K562 (cell line): ENCODE data around the gene TMEM184A. TPM values are rescaled to one million over a fixed set of nuclear protein-coding genes. Genes with fewer than 3 reads are reported as not detected.

Source experiments
- CBX2 ChIP-seq: fragments of 200-600 bp; sonication (generic); IDR thresholded peaks from one replicate; pipeline ENCODE4 v1.6.1; 2012; ENCODE audit warnings: mild to moderate bottlenecking, low read length, inconsistent platforms; ENCODE audit not compliant: insufficient read depth, poor library complexity, severe bottlenecking
- CEBPB ChIP-seq: fragments of 450-650 bp; IDR thresholded peaks from 2 replicates; pipeline ENCODE4 v1.6.1; 2016; ENCODE audit warnings: missing genetic modification characterization, missing compliant biosample characterization
- CREM ChIP-seq: IDR thresholded peaks from 2 replicates; pipeline ENCODE4 v1.6.1; 2014; ENCODE audit warnings: antibody characterized with exemption, low read depth
- EP400 ChIP-seq: fragments of 450-650 bp; IDR thresholded peaks from 2 replicates; pipeline ENCODE4 v1.6.1; 2017; ENCODE audit warnings: antibody characterized with exemption, mild to moderate bottlenecking, moderate library complexity
- ERF ChIP-seq: fragments of 450-650 bp; formaldehyde crosslinking; IDR thresholded peaks from 2 replicates; pipeline ENCODE4 v1.4.0; 2020; ENCODE audit warnings: mild to moderate bottlenecking, mixed read lengths
- FUS ChIP-seq: fragments of 200-400 bp; formaldehyde crosslinking; optimal IDR thresholded peaks from 2 replicates; pipeline ENCODE3; 2017; ENCODE audit warnings: low read depth, low read length
- HCFC1 ChIP-seq: IDR thresholded peaks from 2 replicates; pipeline ENCODE4 v1.6.1; 2012; ENCODE audit warnings: low read depth, low read length, improper control_type of control experiment
- HDAC2 ChIP-seq: fragments of 450-650 bp; IDR thresholded peaks from 2 replicates; pipeline ENCODE4 v1.6.1; 2016; ENCODE audit warnings: mild to moderate bottlenecking
- HNRNPLL ChIP-seq: fragments of 200-400 bp; formaldehyde crosslinking; IDR thresholded peaks from 2 replicates; pipeline ENCODE4 v1.6.1; 2017; ENCODE audit warnings: low read length, low read depth, mild to moderate bottlenecking; ENCODE audit not compliant: poor library complexity, severe bottlenecking
- NR3C1 ChIP-seq: sonication (generic); formaldehyde crosslinking; IDR thresholded peaks from 2 replicates; pipeline ENCODE4 v1.8.1; 2022; ENCODE audit warnings: missing genetic modification reagents
- NUFIP1 ChIP-seq: fragments of 450-650 bp; IDR thresholded peaks from 2 replicates; pipeline ENCODE4 v1.6.1; 2018; ENCODE audit not compliant: partially characterized antibody
- POLR2B ChIP-seq: fragments of 450-650 bp; IDR thresholded peaks from 2 replicates; pipeline ENCODE4 v1.6.1; 2018; ENCODE audit warnings: low read depth; ENCODE audit not compliant: partially characterized antibody
- SIN3B ChIP-seq: fragments of 450-650 bp; IDR thresholded peaks from 2 replicates; pipeline ENCODE4 v1.6.1; 2017; ENCODE audit warnings: low read depth, mild to moderate bottlenecking, moderate library complexity
- SMARCC2 ChIP-seq: fragments of 450-650 bp; IDR thresholded peaks from 2 replicates; pipeline ENCODE4 v1.6.1; 2017; ENCODE audit warnings: antibody characterized with exemption, moderate library complexity, mild to moderate bottlenecking, low read depth
- SRSF9 ChIP-seq: fragments of 200-400 bp; formaldehyde crosslinking; IDR thresholded peaks from 2 replicates; pipeline ENCODE4 v1.6.1; 2017; ENCODE audit warnings: low read depth, low read length, borderline replicate concordance
- TAF1 ChIP-seq: IDR thresholded peaks from 2 replicates; pipeline ENCODE4 v1.6.1; 2011; ENCODE audit warnings: mild to moderate bottlenecking, low read length, moderate library complexity; ENCODE audit not compliant: insufficient read depth, control insufficient read depth, severe bottlenecking; ENCODE audit errors: extremely low read depth
- TAF9B ChIP-seq: fragments of 450-650 bp; IDR thresholded peaks from 2 replicates; pipeline ENCODE4 v1.6.1; 2018; ENCODE audit warnings: mild to moderate bottlenecking; ENCODE audit not compliant: partially characterized antibody
- TRIM28 ChIP-seq: fragments of 450-650 bp; IDR thresholded peaks from 2 replicates; pipeline ENCODE4 v1.6.1; 2017
- XRCC3 ChIP-seq: fragments of 450-650 bp; IDR thresholded peaks from 2 replicates; pipeline ENCODE4 v1.6.1; 2017; ENCODE audit warnings: mild to moderate bottlenecking, moderate library complexity
- ZBTB17 ChIP-seq: fragments of 450-650 bp; formaldehyde crosslinking; IDR thresholded peaks from 2 replicates; pipeline ENCODE4 v1.4.0; 2020; ENCODE audit warnings: mild to moderate bottlenecking
- polyA plus RNA-seq, 8 experiments: library from polyadenylated mRNA; depleted of rRNA in 4 of 8; stranded (reverse) in 5 of 8; unstranded in 3 of 8; fragments of >200 nt; fragmentation: Nextera tagmentation in 2 of 8; fragmentation: Illumina TruSeq in 1 of 8; extraction: Ambion mirVana in 2 of 8; extraction: Trizol in 1 of 8; gene quantifications; 2 replicates each; pipeline versions ENCODE4 v1.2.1 to v1.2.3, GENCODE V29; 2011 to 2014; ENCODE audit warnings: inconsistent platforms in 1 of 8, missing spikeins in 1 of 8
- total RNA-seq, 7 experiments: library from RNA; depleted of rRNA in 6 of 7; stranded (reverse); fragments of >200 nt in 6 of 7; fragmentation: Illumina TruSeq in 2 of 7; extraction: Trizol in 2 of 7; gene quantifications; 2 replicates each; pipeline versions ENCODE4 v1.2.1 to v1.2.3, GENCODE V29; 2011 to 2021; ENCODE audit warnings: low replicate concordance in 1 of 7
- TF ChIP-seq, protein P1 (sequence below): fragments of 450-650 bp; IDR thresholded peaks from 2 replicates; pipeline ENCODE4 v1.6.1; 2016
- TF ChIP-seq, protein P2 (sequence below): conservative IDR thresholded peaks from 2 replicates; pipeline ENCODE4 v1.6.1; 2011; ENCODE audit warnings: low read depth, mild to moderate bottlenecking, low read length; ENCODE audit not compliant: control insufficient read depth
- TF ChIP-seq, protein P3 (sequence below): fragments of 450-650 bp; IDR thresholded peaks from 2 replicates; pipeline ENCODE4 v1.6.1; 2017; ENCODE audit warnings: antibody characterized with exemption, mild to moderate bottlenecking

TMEM184A gene
- total and polyA plus RNA-seq, 9 of the 15 experiments (the other 6 are each of a cell fraction or from before 2014, with no cell fraction given) = 0.10 to 0.18 (median 0.11) TPM; not detected in 6

DNA sequence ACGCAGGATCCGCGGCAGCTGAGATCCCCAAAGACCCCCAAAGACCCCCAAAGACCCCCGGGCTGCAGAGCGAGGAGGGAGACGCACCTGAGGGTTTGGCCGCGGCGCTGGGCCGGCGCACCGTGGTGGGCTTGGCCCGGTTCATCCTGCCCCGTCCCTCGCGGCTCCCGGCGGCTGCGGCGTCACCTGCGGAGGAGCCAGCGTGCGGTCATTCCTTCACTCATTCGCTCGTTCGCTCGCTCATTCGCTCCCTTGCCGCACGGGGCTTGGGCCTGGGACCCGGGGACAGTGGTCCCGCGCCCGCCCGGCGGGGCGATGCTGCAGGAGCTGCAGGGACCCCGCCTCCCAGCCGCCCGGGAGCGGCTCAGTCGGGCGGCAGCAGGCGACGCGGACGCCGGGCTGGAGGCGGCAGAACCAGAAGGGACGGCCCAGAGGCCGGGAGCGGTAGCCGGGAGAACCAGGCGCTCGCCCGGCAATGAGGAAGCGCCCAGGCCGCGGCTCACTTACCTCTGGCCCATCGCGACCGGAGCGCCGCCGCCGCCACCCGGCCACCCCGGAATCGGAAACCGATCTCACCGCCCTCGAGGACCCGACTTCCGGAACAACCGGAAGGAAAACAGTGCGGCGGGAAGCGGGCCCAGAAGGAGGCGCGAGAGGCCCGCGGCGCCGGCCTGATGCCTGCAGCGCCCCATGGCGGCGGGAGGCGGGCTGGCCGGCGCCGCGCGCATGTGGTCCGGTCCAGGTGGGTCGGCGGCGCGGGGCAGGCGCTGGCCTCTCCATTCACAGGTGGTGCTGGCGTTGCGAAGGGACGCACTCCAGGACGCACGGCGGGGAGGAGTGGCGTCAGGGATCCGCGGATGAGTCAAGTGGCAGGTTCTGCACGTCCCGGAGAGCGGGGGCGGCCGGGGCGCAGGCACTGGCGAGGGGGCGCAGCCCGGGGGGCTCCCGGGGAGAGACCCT is 51.9 kb downstream of the TMEM184A start, which contains the start of gene INTS1 (continued):
- TF ChIP-seq XRCC3 (no peak), SIN3B (peak; percentile 95), ERF (0 out of 2 replicates have a peak, but pooled peaks have one; percentile 43), ZBTB17 (CRISPR knock-in tag) (0 out of 2 replicates have a peak, but pooled peaks have one; percentile 22), HNRNPLL (peak; percentile 4), NR3C1 (peak; percentile 33; the same call in 1 of the 2 replicates), HDAC2 (no peak), POLR2B (peak; percentile 63), CEBPB (no peak), CBX2 (no peak), CREM (peak; percentile 50), SMARCC2 (no peak), EP400 (peak; percentile 85; the same call in 1 of the 2 replicates), TAF9B (no peak), TRIM28 (no peak), HCFC1 (peak; percentile 85), SRSF9 (no peak), NUFIP1 (no peak), FUS (peak; percentile 73), TAF1 (peak; percentile 95)
- TF ChIP-seq, protein P1, sequence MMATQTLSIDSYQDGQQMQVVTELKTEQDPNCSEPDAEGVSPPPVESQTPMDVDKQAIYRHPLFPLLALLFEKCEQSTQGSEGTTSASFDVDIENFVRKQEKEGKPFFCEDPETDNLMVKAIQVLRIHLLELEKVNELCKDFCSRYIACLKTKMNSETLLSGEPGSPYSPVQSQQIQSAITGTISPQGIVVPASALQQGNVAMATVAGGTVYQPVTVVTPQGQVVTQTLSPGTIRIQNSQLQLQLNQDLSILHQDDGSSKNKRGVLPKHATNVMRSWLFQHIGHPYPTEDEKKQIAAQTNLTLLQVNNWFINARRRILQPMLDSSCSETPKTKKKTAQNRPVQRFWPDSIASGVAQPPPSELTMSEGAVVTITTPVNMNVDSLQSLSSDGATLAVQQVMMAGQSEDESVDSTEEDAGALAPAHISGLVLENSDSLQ = peak; percentile 73
- TF ChIP-seq, protein P2, sequence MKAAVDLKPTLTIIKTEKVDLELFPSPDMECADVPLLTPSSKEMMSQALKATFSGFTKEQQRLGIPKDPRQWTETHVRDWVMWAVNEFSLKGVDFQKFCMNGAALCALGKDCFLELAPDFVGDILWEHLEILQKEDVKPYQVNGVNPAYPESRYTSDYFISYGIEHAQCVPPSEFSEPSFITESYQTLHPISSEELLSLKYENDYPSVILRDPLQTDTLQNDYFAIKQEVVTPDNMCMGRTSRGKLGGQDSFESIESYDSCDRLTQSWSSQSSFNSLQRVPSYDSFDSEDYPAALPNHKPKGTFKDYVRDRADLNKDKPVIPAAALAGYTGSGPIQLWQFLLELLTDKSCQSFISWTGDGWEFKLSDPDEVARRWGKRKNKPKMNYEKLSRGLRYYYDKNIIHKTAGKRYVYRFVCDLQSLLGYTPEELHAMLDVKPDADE = peak; percentile 87; the same call in 1 of the 2 replicates
- TF ChIP-seq, protein P3, sequence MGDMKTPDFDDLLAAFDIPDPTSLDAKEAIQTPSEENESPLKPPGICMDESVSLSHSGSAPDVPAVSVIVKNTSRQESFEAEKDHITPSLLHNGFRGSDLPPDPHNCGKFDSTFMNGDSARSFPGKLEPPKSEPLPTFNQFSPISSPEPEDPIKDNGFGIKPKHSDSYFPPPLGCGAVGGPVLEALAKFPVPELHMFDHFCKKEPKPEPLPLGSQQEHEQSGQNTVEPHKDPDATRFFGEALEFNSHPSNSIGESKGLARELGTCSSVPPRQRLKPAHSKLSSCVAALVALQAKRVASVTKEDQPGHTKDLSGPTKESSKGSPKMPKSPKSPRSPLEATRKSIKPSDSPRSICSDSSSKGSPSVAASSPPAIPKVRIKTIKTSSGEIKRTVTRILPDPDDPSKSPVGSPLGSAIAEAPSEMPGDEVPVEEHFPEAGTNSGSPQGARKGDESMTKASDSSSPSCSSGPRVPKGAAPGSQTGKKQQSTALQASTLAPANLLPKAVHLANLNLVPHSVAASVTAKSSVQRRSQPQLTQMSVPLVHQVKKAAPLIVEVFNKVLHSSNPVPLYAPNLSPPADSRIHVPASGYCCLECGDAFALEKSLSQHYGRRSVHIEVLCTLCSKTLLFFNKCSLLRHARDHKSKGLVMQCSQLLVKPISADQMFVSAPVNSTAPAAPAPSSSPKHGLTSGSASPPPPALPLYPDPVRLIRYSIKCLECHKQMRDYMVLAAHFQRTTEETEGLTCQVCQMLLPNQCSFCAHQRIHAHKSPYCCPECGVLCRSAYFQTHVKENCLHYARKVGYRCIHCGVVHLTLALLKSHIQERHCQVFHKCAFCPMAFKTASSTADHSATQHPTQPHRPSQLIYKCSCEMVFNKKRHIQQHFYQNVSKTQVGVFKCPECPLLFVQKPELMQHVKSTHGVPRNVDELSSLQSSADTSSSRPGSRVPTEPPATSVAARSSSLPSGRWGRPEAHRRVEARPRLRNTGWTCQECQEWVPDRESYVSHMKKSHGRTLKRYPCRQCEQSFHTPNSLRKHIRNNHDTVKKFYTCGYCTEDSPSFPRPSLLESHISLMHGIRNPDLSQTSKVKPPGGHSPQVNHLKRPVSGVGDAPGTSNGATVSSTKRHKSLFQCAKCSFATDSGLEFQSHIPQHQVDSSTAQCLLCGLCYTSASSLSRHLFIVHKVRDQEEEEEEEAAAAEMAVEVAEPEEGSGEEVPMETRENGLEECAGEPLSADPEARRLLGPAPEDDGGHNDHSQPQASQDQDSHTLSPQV = peak; percentile 82
